ENCODE measurements around the gene SLC9A2.

Gene SLC9A2

GRCh38 chr2:102619414-102620319 is at the start of gene SLC9A2:
Gene SLC9A2 (plus strand): TSS chr2:102619553. CDS start chr2:102619849, 296 bp downstream.
- DNase-seq, result peak; percentile 19

GRCh38 chr2:102575888-102576287 is 43.5 kb upstream of the SLC9A2 start:
- DNase-seq, result no peak

- DNase-seq, result no peak
Observed at GRCh38 chr2:102578376-102578775, 41.0 kb upstream of the SLC9A2 start.

GRCh38 chr2:102581911-102582310 is 37.4 kb upstream of the SLC9A2 start:
- DNase-seq, result no peak

GRCh38 chr2:102582845-102583244 is 36.5 kb upstream of the SLC9A2 start:
- DNase-seq, result no peak

GRCh38 chr2:102585847-102586404 is 33.4 kb upstream of the SLC9A2 start:
- DNase-seq, result peak; percentile 53

GRCh38 chr2:102588213-102588939 is 31.0 kb upstream of the SLC9A2 start:
- peak; percentile 2 for DNase-seq

GRCh38 chr2:102589444-102589843 is 29.9 kb upstream of the SLC9A2 start:
- DNase-seq, result no peak

- peak; percentile 56 for DNase-seq
Observed at GRCh38 chr2:102591491-102592045, 27.8 kb upstream of the SLC9A2 start.

GRCh38 chr2:102592601-102593000 is 26.8 kb upstream of the SLC9A2 start:
- peak; percentile 1 for DNase-seq

GRCh38 chr2:102593516-102593915 is 25.8 kb upstream of the SLC9A2 start:
- DNase-seq, result no peak

GRCh38 chr2:102594445-102595016 is 24.8 kb upstream of the SLC9A2 start:
- no peak for DNase-seq

- DNase-seq, result no peak
Observed at GRCh38 chr2:102597788-102598187, 21.6 kb upstream of the SLC9A2 start.

GRCh38 chr2:102599486-102599885 is 19.9 kb upstream of the SLC9A2 start:
- no peak for DNase-seq

- DNase-seq, result no peak
Observed at GRCh38 chr2:102601730-102602129, 17.6 kb upstream of the SLC9A2 start.

GRCh38 chr2:102603904-102604303 is 15.4 kb upstream of the SLC9A2 start:
- no peak for DNase-seq

GRCh38 chr2:102604769-102605168 is 14.6 kb upstream of the SLC9A2 start:
- peak; percentile 17 for DNase-seq

GRCh38 chr2:102606353-102606752 is 13.0 kb upstream of the SLC9A2 start:
- DNase-seq, result no peak

GRCh38 chr2:102615620-102616436 is 3.5 kb upstream of the SLC9A2 start:
- DNase-seq, result peak; percentile 59

GRCh38 chr2:102618452-102619413 is 620 bp upstream of the SLC9A2 start:
- no peak for DNase-seq

GRCh38 chr2:102620332-102620731 is 979 bp downstream of the SLC9A2 start:
- DNase-seq, result peak; percentile 58
